HEK293 (cell line): ENCODE data around the gene KLHL12.

ENCODE experiments used
- HOXC10 ChIP-seq: sonication (generic); formaldehyde crosslinking; IDR thresholded peaks from 2 replicates; pipeline ENCODE4 v1.8.1; 2023; ENCODE audit warnings: mild to moderate bottlenecking, missing genetic modification reagents
- KLF1 ChIP-seq: fragments of 450-650 bp; formaldehyde crosslinking; IDR thresholded peaks from 2 replicates; pipeline ENCODE4 v1.5.1; 2016; ENCODE audit warnings: missing biosample characterization, missing genetic modification characterization
- TRIM28 ChIP-seq: IDR thresholded peaks from 2 replicates; pipeline ENCODE4 v1.6.1; 2011; ENCODE audit warnings: low read length, control low read depth, borderline replicate concordance
- WT1 ChIP-seq: fragments of 450-650 bp; formaldehyde crosslinking; IDR thresholded peaks from 2 replicates; pipeline ENCODE4 v1.5.1; 2016; ENCODE audit warnings: missing biosample characterization, missing genetic modification characterization
- ZBTB49 ChIP-seq: fragments of 450-650 bp; formaldehyde crosslinking; IDR thresholded peaks from 2 replicates; pipeline ENCODE4 v1.5.1; 2016; ENCODE audit warnings: missing biosample characterization, missing genetic modification characterization, low read depth
- ZBTB7A ChIP-seq: fragments of 450-650 bp; formaldehyde crosslinking; IDR thresholded peaks from 2 replicates; pipeline ENCODE4 v1.5.1; 2016; ENCODE audit warnings: low read depth, missing biosample characterization, missing genetic modification characterization
- ZFP3 ChIP-seq: fragments of 450-650 bp; formaldehyde crosslinking; IDR thresholded peaks from 2 replicates; pipeline ENCODE4 v1.5.1; 2016; ENCODE audit warnings: low read depth, missing biosample characterization, missing genetic modification characterization
- ZNF121 ChIP-seq: fragments of 450-650 bp; formaldehyde crosslinking; IDR thresholded peaks from 2 replicates; pipeline ENCODE4 v1.5.1; 2016; ENCODE audit warnings: missing biosample characterization, missing genetic modification characterization
- ZNF19 ChIP-seq: fragments of 450-650 bp; formaldehyde crosslinking; IDR thresholded peaks from 2 replicates; pipeline ENCODE4; 2016; ENCODE audit warnings: missing biosample characterization, missing genetic modification characterization, low read depth
- ZNF221 ChIP-seq: fragments of 450-650 bp; formaldehyde crosslinking; IDR thresholded peaks from 2 replicates; pipeline ENCODE4 v1.5.1; 2017; ENCODE audit warnings: missing biosample characterization, missing genetic modification characterization, borderline replicate concordance
- ZNF223 ChIP-seq: fragments of 450-650 bp; formaldehyde crosslinking; IDR thresholded peaks from 2 replicates; pipeline ENCODE4 v1.5.1; 2016; ENCODE audit warnings: missing biosample characterization, missing genetic modification characterization
- ZNF266 ChIP-seq: fragments of 450-650 bp; formaldehyde crosslinking; IDR thresholded peaks from 2 replicates; pipeline ENCODE4 v1.5.1; 2016; ENCODE audit warnings: missing biosample characterization, missing genetic modification characterization, low read depth
- ZNF274 ChIP-seq, 2 experiments: fragments of 200-500 bp in 1 of 2; fragments of 450-650 bp in 1 of 2; sonication (Bioruptor generic) in 1 of 2; formaldehyde crosslinking in 1 of 2; IDR thresholded peaks; 2 replicates each; pipeline versions ENCODE4 v1.5.1 to v1.6.1; 2014 to 2016; ENCODE audit warnings: borderline replicate concordance in 1 of 2, inconsistent platforms in 1 of 2, low read length in 1 of 2, missing biosample characterization in 1 of 2, missing genetic modification characterization in 1 of 2
- ZNF350 ChIP-seq: fragments of 450-650 bp; formaldehyde crosslinking; IDR thresholded peaks from 2 replicates; pipeline ENCODE4 v1.5.0; 2017; ENCODE audit warnings: missing biosample characterization, mild to moderate bottlenecking, missing genetic modification characterization
- ZNF354C ChIP-seq: fragments of 450-650 bp; formaldehyde crosslinking; IDR thresholded peaks from 2 replicates; pipeline ENCODE4 v1.5.1; 2016; ENCODE audit warnings: missing biosample characterization, missing genetic modification characterization, low read depth, borderline replicate concordance
- ZNF37A ChIP-seq: fragments of 450-650 bp; IDR thresholded peaks from 2 replicates; pipeline ENCODE4 v1.5.1; 2018; ENCODE audit warnings: missing biosample characterization, missing genetic modification characterization
- ZNF510 ChIP-seq: fragments of 450-650 bp; formaldehyde crosslinking; IDR thresholded peaks from 2 replicates; pipeline ENCODE4 v1.5.1; 2018; ENCODE audit warnings: mild to moderate bottlenecking, missing genetic modification characterization, missing biosample characterization; ENCODE audit not compliant: insufficient replicate concordance
- ZNF585B ChIP-seq: fragments of 450-650 bp; formaldehyde crosslinking; IDR thresholded peaks from 2 replicates; pipeline ENCODE4 v1.5.1; 2016; ENCODE audit warnings: missing biosample characterization, missing genetic modification characterization
- ZNF596 ChIP-seq: fragments of 450-650 bp; IDR thresholded peaks from 2 replicates; pipeline ENCODE4 v1.5.0; 2018; ENCODE audit warnings: missing biosample characterization, mild to moderate bottlenecking, missing genetic modification characterization, moderate library complexity
- ZNF670 ChIP-seq: fragments of 450-650 bp; formaldehyde crosslinking; IDR thresholded peaks from 2 replicates; pipeline ENCODE4 v1.5.1; 2016; ENCODE audit warnings: missing biosample characterization, missing genetic modification characterization, low read depth
- ZNF677 ChIP-seq: fragments of 450-650 bp; IDR thresholded peaks from 2 replicates; pipeline ENCODE4 v1.5.0; 2018; ENCODE audit warnings: missing biosample characterization, mild to moderate bottlenecking, missing genetic modification characterization, moderate library complexity
- ZNF707 ChIP-seq: fragments of 450-650 bp; formaldehyde crosslinking; IDR thresholded peaks from 2 replicates; pipeline ENCODE4 v1.5.1; 2016; ENCODE audit warnings: missing biosample characterization, missing genetic modification characterization
- ZNF830 ChIP-seq: fragments of 450-650 bp; IDR thresholded peaks from 2 replicates; pipeline ENCODE4 v1.5.0; 2018; ENCODE audit warnings: missing biosample characterization, missing genetic modification characterization, low read depth, mild to moderate bottlenecking, moderate library complexity
- ZSCAN18 ChIP-seq: fragments of 450-650 bp; formaldehyde crosslinking; IDR thresholded peaks from 2 replicates; pipeline ENCODE4 v1.5.1; 2016; ENCODE audit warnings: missing biosample characterization, missing genetic modification characterization
- TF ChIP-seq, protein P1 (sequence below): fragments of 450-650 bp; formaldehyde crosslinking; IDR thresholded peaks from 2 replicates; pipeline ENCODE4 v1.5.1; 2016; ENCODE audit warnings: missing biosample characterization, missing genetic modification characterization, low read depth
- TF ChIP-seq, protein P2 (sequence below): fragments of 450-650 bp; formaldehyde crosslinking; IDR thresholded peaks from 2 replicates; pipeline ENCODE4 v1.5.1; 2017; ENCODE audit warnings: missing biosample characterization, mild to moderate bottlenecking, missing genetic modification characterization, moderate library complexity
- TF ChIP-seq, protein P3 (sequence below): fragments of 450-650 bp; formaldehyde crosslinking; IDR thresholded peaks from 2 replicates; pipeline ENCODE4 v1.5.1; 2017; ENCODE audit warnings: missing biosample characterization, missing genetic modification characterization
- TF ChIP-seq, protein P4 (sequence below): fragments of 450-650 bp; formaldehyde crosslinking; IDR thresholded peaks from 2 replicates; pipeline ENCODE4 v1.5.1; 2017; ENCODE audit warnings: missing biosample characterization, missing genetic modification characterization

Gene KLHL12

DNA sequence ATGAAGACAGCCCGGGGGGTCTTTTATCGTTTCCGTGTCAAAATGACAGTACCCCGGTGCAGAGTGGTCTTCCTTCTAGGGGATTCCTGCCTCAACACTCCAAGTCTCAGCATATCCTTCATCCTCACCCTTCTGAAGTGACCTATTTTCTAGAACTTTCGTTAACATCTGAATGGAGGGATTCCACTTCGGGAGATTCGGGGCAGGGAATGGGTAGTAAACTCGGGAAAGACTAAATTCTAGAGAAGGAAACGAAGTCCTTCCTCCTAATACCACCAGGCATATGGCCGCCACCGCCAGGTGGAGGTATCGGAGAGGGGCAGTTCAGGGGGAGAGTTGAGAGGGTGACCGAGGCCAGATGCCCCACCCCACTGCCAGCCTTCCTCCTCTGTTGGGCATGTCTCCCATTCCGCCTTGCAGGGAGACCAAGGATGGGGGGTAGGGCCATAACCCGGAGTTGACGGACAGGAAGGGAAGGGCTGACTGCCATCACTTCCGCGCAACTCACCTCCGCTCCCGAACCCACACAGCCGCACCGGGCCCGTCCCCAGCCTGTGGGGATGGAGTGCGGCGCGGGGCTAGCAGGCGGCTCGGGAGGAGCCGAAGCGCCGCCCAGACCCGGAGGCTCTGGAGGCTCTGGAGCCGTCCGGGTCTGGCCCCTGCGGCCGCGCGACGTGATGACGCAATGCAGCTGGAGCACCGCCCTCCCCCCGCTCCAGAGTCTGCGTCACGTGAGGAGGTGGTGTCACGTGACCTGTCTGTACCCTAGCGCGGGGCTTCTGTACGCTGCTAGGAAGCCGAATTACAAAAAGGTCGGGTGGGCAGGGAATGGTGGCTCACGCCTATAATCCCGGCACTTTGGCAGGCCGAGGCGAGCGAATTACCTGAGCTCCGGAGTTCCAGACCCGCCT lies at the start of gene KLHL12 (continued):
- TF ChIP-seq ZNF350 (tag by site-specific recombination) = no peak
- TF ChIP-seq ZNF670 (tag by site-specific recombination) = no peak
- 0 out of 2 replicates have a peak, but pooled peaks have one; percentile 48 for TF ChIP-seq ZNF121
- TF ChIP-seq ZNF830 = no peak
- TF ChIP-seq KLF1 (tag by site-specific recombination) = peak; percentile 80
- TF ChIP-seq ZFP3 (tag by site-specific recombination) = no peak
- TF ChIP-seq ZNF274 (IDR thresholded peaks at IDR 0.05; ENCODE audit: low read length) = no peak
- no peak for TF ChIP-seq ZNF274 (tag by site-specific recombination; IDR thresholded peaks at IDR 0.05; ENCODE audit: borderline replicate concordance)
- no peak for TF ChIP-seq ZNF677 (tag by site-specific recombination)
- TF ChIP-seq ZNF585B (tag by site-specific recombination) = no peak
- TF ChIP-seq, protein P1, sequence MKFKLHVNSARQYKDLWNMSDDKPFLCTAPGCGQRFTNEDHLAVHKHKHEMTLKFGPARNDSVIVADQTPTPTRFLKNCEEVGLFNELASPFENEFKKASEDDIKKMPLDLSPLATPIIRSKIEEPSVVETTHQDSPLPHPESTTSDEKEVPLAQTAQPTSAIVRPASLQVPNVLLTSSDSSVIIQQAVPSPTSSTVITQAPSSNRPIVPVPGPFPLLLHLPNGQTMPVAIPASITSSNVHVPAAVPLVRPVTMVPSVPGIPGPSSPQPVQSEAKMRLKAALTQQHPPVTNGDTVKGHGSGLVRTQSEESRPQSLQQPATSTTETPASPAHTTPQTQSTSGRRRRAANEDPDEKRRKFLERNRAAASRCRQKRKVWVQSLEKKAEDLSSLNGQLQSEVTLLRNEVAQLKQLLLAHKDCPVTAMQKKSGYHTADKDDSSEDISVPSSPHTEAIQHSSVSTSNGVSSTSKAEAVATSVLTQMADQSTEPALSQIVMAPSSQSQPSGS (tag by site-specific recombination) = peak; percentile 96
- no peak for TF ChIP-seq ZNF19
- no peak for TF ChIP-seq ZBTB49 (tag by site-specific recombination)
- TF ChIP-seq ZNF354C (tag by site-specific recombination) = no peak
- no peak for TF ChIP-seq ZNF37A (tag by site-specific recombination)
- no peak for TF ChIP-seq ZNF596
- TF ChIP-seq ZNF266 (tag by site-specific recombination) = no peak
- TF ChIP-seq HOXC10 (CRISPR knock-in tag) = no peak
- TF ChIP-seq ZNF223 (tag by site-specific recombination) = no peak
- no peak for TF ChIP-seq ZNF510 (tag by site-specific recombination)
- TF ChIP-seq ZSCAN18 (tag by site-specific recombination) = no peak
- TF ChIP-seq ZNF221 (tag by site-specific recombination) = 0 out of 2 replicates have a peak, but pooled peaks have one; percentile 25
- no peak for TF ChIP-seq TRIM28
- TF ChIP-seq WT1 (tag by site-specific recombination) = peak; percentile 70
- TF ChIP-seq, protein P2, sequence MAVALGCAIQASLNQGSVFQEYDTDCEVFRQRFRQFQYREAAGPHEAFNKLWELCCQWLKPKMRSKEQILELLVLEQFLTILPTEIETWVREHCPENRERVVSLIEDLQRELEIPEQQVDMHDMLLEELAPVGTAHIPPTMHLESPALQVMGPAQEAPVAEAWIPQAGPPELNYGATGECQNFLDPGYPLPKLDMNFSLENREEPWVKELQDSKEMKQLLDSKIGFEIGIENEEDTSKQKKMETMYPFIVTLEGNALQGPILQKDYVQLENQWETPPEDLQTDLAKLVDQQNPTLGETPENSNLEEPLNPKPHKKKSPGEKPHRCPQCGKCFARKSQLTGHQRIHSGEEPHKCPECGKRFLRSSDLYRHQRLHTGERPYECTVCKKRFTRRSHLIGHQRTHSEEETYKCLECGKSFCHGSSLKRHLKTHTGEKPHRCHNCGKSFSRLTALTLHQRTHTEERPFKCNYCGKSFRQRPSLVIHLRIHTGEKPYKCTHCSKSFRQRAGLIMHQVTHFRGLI (tag by site-specific recombination) = peak; percentile 90
- TF ChIP-seq ZBTB7A (tag by site-specific recombination) = 0 out of 2 replicates have a peak, but pooled peaks have one; percentile 46
- TF ChIP-seq ZNF707 = no peak
- TF ChIP-seq, protein P3, sequence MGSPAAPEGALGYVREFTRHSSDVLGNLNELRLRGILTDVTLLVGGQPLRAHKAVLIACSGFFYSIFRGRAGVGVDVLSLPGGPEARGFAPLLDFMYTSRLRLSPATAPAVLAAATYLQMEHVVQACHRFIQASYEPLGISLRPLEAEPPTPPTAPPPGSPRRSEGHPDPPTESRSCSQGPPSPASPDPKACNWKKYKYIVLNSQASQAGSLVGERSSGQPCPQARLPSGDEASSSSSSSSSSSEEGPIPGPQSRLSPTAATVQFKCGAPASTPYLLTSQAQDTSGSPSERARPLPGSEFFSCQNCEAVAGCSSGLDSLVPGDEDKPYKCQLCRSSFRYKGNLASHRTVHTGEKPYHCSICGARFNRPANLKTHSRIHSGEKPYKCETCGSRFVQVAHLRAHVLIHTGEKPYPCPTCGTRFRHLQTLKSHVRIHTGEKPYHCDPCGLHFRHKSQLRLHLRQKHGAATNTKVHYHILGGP = peak; percentile 57; the same call in 1 of the 2 replicates
- TF ChIP-seq, protein P4, sequence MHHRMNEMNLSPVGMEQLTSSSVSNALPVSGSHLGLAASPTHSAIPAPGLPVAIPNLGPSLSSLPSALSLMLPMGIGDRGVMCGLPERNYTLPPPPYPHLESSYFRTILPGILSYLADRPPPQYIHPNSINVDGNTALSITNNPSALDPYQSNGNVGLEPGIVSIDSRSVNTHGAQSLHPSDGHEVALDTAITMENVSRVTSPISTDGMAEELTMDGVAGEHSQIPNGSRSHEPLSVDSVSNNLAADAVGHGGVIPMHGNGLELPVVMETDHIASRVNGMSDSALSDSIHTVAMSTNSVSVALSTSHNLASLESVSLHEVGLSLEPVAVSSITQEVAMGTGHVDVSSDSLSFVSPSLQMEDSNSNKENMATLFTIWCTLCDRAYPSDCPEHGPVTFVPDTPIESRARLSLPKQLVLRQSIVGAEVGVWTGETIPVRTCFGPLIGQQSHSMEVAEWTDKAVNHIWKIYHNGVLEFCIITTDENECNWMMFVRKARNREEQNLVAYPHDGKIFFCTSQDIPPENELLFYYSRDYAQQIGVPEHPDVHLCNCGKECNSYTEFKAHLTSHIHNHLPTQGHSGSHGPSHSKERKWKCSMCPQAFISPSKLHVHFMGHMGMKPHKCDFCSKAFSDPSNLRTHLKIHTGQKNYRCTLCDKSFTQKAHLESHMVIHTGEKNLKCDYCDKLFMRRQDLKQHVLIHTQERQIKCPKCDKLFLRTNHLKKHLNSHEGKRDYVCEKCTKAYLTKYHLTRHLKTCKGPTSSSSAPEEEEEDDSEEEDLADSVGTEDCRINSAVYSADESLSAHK = no peak; the same call in none of the 2 replicates
